Hematopoietic multipotent progenitor cell treated with erythropoietin and hydrocortisone succinate and interleukin-3 and kit ligand, for 6 days (in vitro differentiated cells): ENCODE measurements around the gene HOXD3.

Experiments
- DNase-seq: peaks from one replicate; pipeline ENCODE4 v3.0.0-alpha.2; 2015

The HOXD3 gene

DNA sequence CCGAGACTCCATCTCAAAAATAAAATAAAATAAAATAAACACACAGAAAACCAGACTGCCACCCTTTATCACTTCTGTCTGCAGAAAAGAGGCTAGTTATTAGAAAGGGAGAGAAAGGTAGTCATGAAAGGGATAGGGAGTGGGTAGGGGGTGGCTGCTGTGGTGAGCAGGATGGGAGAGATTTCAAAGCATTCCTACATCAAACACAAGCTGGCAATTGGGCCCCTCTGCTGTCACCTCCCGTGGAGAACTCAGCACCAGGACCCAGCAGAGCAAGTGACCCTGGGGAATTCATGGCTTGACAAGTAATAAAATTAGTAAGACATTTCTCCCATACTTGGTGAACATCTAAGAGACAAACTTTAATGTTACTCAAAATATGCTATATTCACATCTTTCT lies 27.6 kb downstream of the HOXD3 start:
- DNase-seq: no peak

DNA sequence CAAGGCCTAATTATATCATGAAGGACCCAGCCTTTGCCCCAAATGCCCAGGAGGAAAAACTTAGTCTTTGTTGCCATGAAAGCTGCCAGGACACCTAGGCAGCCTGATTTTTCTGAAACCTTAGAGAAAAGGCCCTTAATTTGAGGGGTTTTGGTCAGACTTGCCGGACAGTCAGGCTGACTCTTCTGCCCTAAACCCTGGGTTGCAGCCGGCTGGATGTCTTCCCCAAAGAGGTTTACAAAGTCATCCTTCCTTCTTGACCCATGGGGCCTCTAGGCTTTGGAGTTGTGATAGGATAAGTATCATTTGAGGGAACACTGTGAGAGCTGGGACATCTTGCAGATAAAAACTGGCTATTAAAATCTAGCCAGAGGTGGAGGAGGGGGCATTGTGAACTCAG lies 28.9 kb downstream of the HOXD3 start:
- no peak for DNase-seq

DNA sequence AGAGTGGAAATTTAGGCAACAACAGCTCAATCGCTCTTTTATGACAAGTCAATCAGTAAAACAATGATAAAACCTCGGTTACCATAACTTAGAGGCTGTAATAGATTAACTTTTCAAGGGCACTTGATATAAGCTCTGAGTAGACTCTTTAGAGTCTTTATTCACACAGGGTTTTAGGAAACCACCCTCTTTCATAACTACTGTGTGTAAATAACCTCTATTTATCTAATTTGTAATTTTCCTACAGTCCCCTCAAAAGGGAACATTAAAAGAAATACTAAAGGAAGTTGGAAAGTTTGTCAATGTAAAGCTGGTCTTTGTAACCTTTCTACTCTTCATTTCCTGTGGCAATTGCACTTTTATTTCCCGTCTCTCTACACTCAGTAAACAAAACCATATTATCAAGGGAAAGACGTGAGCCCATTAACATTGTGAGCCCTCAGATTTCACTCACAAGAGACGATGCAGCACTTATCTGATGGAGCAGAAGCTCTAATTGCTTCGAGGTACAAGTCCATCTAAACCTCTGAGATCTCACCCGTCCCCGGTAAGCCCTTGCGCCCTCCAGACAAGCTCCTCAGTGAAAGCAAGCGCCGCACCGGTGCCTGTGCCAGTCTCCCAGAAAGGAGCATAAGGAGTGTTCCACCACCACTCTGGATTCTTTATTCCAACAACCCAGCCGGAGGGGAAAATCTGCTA lies 30.2 kb downstream of the HOXD3 start:
- DNase-seq: no peak

DNA sequence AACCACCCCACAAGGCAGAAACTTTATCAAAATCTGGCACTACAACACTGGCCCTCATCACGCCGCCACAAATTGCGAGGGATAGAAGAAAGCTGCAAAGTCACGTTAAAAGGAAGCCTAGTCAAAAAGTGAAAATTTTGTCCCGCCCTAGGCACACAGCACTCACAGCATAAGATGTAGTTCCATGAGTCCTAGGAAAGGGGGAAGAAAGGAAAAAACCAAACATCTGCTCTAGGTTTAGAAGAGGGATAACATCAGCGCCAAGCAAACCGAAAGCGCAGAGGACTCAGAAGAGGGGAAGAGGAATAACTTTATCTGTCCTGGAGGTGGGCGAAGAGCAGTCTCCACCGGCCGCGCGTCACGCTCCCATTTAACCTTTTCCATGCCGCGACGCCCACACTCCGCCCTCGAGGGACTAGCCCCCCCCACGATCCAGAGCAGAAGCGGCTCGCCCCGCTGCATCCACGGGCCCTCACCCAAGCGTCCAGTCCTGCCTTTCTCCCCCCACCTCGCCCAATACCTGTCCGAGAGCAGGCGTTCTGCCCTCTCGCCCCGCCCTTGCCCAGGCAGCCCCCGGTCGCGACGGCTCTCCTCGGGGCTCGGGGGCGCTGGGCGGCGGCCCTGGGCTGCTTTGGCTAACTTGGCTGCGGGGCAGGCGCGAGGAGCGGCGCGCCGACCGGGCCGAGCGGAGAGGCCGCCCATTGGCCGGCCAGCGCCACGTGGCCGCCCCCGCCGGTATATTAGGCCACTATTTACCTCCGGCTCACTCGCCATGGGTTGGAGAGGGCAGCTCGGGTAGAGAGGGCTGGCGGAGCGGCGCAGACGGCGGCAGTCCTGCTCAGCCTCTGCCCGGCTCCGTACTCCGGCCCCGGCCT lies 31.0 kb downstream of the HOXD3 start, which contains the start of gene HOXD1:
HOXD1 (plus strand) TSS at position 770 of the 875 bp plus-strand sequence. CDS start 134 bp downstream, outside the sequence.
- no peak for DNase-seq

DNA sequence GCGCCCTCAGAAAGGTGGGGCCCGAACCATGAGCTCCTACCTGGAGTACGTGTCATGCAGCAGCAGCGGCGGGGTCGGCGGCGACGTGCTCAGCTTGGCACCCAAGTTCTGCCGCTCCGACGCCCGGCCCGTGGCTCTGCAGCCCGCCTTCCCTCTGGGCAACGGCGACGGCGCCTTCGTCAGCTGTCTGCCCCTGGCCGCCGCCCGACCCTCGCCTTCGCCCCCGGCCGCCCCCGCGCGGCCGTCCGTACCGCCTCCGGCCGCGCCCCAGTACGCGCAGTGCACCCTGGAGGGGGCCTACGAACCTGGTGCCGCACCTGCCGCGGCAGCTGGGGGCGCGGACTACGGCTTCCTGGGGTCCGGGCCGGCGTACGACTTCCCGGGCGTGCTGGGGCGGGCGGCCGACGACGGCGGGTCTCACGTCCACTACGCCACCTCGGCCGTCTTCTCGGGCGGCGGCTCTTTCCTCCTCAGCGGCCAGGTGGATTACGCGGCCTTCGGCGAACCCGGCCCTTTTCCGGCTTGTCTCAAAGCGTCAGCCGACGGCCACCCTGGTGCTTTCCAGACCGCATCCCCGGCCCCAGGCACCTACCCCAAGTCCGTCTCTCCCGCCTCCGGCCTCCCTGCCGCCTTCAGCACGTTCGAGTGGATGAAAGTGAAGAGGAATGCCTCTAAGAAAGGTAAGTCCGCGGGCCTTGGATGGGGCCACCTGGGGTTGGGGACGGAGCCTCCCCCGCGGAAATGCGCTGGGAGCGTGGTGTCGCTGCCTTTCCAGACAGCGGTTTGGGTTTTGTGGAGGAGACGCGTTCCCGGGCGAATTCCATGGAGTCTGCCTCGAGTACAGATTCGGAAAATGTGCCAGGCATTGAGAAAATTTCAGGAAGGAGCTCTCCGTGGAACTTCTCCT lies 31.9 kb downstream of the HOXD3 start:
- DNase-seq: no peak

DNA sequence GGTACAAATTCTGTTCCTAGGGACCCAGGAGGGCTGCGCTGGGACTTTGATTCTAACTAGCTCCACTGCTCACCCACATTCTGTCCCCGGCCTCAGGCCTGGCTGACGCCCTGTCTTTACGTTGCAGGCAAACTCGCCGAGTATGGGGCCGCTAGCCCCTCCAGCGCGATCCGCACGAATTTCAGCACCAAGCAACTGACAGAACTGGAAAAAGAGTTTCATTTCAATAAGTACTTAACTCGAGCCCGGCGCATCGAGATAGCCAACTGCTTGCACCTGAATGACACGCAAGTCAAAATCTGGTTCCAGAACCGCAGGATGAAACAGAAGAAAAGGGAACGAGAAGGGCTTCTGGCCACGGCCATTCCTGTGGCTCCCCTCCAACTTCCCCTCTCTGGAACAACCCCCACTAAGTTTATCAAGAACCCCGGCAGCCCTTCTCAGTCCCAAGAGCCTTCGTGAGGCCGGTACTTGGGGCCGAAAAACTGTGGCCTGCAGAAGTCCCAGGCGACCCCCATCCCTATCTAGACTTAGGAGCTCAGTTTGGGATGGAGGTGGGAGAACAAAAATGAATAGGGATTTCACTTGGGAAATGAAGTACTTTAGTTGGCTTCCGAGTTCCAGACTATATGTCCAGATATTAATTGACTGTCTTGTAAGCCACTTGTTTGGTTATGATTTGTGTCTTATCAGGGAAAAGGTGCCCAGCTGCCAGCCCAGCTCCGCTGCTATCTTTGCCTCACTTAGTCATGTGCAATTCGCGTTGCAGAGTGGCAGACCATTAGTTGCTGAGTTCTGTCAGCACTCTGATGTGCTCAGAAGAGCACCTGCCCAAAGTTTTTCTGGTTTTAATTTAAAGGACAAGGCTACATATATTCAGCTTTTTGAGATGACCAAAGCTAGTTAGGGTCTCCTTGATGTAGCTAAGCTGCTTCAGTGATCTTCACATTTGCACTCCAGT lies 32.9 kb downstream of the HOXD3 start:
- DNase-seq: peak; percentile 37

DNA sequence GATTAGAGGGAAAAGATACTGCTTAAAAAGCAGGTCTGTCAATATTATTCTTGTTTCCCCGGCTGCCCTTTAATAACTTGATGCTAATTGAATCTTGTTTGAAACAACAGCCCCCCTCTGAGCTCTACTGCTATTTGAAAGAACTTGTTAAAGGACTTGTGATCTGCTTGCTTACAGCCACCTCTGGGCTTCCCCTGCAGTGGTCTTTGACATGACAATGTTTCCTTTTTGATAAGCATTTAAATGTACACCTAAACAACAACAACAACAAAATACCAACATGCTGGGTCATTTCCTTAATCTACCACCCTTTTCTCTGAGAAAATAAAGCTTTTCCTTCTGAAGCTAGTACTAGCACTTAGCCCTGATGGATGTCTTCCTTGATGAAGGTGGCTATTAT lies 35.2 kb downstream of the HOXD3 start:
- no peak for DNase-seq

DNA sequence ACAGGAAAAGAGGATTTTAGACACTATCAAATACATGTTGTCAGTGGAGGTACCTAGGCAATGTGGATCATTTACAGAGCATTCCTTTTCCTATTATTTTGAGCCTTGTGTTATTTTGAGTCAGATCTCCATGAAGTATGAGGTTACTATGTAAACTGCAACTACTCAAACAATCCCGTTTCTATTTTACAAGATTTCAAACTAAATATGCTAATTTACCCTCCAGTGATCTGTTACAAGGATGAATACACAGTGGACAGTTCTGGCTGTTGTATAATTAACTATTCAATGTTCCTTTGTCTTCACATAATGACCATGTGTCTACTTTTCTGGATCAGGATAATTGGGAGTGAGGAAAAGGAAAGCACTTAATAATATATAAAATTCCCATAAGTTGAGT lies 35.9 kb downstream of the HOXD3 start:
- DNase-seq: no peak

DNA sequence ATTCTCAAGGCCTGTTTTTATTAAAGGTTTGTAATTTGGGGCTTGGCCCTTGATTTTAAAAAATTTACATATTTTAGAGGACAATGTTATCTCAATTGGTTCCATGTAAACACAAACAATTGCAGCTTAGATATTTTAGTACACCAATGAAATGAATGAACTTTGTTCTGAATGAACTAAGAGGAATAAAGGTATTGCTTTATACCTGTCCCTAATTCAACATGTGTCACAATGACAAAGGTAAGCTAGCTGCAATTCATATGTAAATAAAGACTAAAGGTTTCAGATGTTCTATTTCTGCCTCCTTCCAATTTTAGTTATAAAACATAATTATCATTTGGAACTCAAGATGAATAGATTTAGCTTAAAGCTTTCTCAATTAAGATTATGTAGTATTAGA lies 42.8 kb downstream of the HOXD3 start:
- no peak for DNase-seq

DNA sequence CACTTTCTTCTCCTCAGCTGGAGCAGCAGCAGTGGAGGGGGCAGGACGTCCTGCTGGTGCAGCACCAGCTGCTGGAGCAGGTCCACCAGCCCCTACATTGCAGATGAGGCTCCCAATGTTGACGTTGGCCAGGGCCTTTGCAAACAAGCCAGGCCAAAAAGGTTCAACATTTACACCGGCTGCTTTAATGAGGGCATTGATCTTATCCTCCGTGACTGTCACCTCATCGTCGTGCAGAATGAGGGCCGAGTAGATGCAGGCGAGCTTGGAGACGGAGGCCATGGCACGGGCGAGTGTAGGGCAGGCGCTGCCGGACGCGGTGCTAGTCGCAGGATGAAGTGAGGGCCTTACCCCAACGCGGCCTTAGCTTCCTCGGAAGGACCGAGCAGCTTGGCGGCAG lies 43.9 kb downstream of the HOXD3 start:
- no peak for DNase-seq

DNA sequence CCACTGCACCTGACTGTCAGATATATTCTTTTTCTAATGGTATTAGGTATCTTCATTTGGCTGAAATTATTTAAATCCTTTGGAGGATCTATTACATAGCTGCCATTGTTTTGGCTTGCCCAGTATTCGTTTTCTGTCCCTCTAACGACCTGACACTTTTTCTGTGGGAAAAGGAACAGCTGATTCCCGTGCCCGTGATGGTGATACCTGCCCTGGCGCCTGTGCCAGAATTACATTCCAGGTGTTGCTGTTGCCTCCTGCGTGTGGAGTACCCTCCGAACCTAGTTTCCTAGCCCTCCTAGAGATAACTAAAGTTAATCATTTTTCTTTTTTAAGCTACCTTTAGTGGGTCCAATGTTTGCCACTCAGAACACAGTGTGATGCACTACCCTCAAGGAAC lies 45.4 kb downstream of the HOXD3 start:
- no peak for DNase-seq

DNA sequence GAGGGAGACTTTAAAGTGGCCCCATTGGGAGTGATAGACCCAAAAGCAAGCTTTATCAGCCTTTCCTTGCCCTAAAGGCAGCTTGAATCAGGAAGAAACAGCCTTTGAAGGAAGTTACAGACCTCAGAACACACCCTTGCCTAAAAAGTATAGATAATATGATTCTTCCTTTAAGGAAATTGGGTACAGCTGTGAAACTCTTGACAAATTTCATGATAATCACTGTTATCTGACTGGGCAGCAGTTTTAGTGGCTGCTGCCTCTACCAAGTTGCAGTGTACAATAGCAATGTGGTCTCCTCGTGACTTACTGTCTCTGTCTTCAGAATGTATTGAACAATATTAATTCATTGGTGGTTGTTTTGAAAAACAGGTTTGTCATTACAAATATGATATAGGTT lies 48.0 kb downstream of the HOXD3 start:
- DNase-seq: peak; percentile 53

DNA sequence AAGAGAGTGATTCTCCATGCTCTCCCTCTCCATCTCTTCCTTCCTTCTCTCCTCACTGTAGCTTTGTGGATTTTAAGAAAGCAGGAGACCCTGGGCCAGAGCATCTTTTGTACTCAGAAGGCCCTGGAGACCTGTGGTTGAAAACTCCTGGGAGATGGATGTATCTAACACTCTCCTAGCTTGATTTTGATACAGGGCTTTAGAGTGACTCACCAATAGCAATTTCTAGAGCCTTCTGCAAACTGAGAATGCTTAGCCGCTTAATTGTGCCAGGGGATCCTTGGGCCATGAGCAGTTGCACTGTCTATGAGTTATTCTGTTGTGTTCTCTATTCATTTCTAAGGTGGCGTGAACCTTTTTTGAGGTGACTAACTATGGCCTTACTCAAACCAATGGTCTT lies 49.0 kb downstream of the HOXD3 start:
- no peak for DNase-seq

DNA sequence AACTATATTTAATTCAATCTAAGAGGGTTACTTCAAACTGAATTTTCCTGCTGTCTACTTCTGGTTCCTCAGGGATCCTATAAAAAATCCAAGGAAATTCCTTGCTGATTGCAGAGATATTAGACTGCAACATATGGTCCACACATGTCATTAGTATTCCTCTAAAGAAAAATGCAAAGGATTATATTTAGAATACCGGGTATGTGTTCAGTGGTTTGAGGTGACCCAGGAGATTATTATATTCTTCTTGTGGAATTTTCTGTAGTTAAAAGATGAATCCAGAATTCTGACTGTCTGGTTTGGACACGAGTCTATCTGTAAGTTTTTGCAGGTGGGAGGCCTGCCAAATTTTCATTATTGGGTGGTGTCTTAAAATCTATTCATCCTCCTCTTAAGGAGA lies 49.6 kb downstream of the HOXD3 start:
- no peak for DNase-seq

DNA sequence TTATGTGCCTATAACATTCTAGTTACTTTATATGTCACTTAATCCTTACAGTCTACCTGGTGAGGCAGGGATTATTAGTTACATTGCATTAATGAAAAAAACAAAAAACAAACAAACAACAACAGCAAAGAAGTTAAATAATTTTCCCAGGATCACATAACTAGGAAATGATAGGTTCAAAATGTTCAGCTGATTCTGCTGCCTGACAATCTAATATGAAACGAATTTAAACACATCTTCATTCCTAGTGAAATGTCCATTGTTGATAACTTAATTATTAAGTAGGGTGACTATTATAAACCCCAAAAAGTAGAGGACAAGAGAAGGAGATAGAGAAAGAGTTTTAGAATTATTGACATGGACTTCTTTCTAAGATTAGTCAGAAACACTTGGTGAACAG lies 54.0 kb downstream of the HOXD3 start:
- DNase-seq: no peak

DNA sequence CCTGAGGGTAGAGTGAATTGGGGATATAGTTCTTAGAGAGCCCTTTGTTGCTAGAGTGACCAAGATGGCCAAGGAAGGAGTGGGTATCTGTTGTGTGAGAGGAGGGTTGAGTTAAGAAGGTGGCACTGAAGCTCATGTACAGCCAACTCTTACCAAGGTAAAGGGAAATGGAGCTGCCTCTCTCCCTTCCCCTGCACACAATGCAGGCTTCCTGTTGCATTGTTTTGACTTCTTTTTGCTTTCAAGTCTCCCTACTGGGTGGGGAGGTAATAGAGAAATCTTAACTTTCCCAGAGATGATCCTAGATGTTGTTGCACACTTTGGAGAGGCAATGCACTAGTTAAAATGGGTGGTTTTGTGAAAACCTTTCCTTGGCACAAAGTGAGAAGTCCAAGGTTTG lies 55.2 kb downstream of the HOXD3 start:
- DNase-seq: no peak

DNA sequence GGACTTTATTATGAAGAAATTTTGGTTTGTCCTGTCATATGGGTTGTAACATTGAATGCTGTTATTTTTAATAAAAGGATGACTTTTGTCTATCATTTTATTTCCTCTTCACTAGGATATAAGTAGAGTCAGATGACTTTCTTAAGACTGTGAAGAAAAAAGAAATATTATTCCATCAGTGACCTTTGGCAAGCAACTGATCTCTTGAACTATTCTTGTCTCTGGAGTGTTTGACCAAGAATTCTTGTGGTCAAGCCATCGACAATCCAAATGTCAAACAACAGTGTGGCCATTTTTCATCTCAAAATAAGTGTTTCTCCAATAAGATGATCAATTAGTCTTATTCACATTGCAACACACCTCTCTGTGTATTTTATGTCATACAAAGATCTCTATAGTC lies 56.3 kb downstream of the HOXD3 start:
- no peak for DNase-seq
